GM12873 (cell line): Measurements from ENCODE around the gene ZBTB49.

Experiments used
- TF ChIP-seq, protein P1 (sequence below): IDR thresholded peaks from 2 replicates; pipeline ENCODE4 v1.5.1; 2012; ENCODE audit warnings: low read depth, mild to moderate bottlenecking, moderate library complexity, low read length, control low read depth; ENCODE audit not compliant: insufficient read depth; ENCODE audit errors: missing control alignments

Gene ZBTB49

DNA sequence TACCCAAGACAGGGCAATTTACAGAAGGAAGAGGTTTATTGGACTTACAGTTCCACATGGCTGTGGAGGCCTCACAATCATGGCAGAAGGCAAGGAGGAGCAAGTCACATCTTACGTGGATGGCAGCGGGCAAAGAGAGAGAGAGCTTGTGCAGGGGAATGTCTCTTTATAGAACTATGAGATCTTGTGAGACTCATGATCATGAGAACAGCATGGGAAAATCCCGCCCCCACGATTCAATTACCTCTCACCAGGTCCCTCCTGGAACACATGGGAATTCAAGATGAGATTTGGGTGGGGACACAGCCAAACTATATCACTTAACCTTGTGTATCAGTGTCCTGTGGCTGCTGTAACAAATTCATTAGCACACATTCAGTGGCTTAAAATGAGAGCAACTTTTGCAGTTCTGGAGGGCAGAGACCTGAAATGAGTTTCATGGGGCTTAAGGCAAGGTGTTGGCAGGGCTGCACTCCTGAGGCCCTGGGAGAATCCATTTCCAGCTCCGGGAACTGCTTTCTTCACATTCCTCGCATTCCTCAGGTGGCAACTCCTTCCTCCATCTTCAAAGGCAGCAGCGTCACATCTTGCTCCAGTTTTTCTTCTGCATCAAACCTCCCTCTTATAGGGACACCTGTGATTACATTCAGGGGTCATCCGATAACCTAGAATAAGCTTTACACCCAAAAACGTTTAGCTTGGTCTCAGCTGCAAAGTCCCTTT is 74.6 kb downstream of the ZBTB49 start:
- TF ChIP-seq, protein P1, sequence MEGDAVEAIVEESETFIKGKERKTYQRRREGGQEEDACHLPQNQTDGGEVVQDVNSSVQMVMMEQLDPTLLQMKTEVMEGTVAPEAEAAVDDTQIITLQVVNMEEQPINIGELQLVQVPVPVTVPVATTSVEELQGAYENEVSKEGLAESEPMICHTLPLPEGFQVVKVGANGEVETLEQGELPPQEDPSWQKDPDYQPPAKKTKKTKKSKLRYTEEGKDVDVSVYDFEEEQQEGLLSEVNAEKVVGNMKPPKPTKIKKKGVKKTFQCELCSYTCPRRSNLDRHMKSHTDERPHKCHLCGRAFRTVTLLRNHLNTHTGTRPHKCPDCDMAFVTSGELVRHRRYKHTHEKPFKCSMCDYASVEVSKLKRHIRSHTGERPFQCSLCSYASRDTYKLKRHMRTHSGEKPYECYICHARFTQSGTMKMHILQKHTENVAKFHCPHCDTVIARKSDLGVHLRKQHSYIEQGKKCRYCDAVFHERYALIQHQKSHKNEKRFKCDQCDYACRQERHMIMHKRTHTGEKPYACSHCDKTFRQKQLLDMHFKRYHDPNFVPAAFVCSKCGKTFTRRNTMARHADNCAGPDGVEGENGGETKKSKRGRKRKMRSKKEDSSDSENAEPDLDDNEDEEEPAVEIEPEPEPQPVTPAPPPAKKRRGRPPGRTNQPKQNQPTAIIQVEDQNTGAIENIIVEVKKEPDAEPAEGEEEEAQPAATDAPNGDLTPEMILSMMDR, result no peak

- TF ChIP-seq, protein P1, result no peak
Observed at GRCh38 chr4:4368809-4369580, 78.9 kb downstream of the ZBTB49 start.
